Smooth muscle cell (in vitro differentiated cells): Measurements from ENCODE around the gene PPM1H. TPM values are rescaled to one million over a fixed set of nuclear protein-coding genes. Genes with fewer than 3 reads are reported as not detected.

Experiments used
- DNase-seq: peaks from one replicate; lab custom pipeline; 2025; ENCODE audit not compliant: unreplicated experiment; lab: John Stamatoyannopoulos, UW
- H2AFZ ChIP-seq: fragments of 200-600 bp; sonication (generic); 2 replicates; pipeline ENCODE4 v1.6.0; 2016; ENCODE audit warnings: antibody characterized with exemption, low read depth, mild to moderate bottlenecking
- H3F3A ChIP-seq: fragments of 200-600 bp; sonication (generic); 2 replicates; pipeline ENCODE4 v1.6.0; 2017; ENCODE audit warnings: antibody characterized with exemption, low read depth
- H3K27ac ChIP-seq: fragments of 200-600 bp; sonication (generic); 2 replicates; pipeline ENCODE4 v1.5.1; 2016; ENCODE audit warnings: low read depth, mild to moderate bottlenecking
- H3K27me3 ChIP-seq: fragments of 200-600 bp; sonication (generic); 2 replicates; pipeline ENCODE4 v1.6.1; 2016; ENCODE audit warnings: low read depth, mild to moderate bottlenecking
- H3K36me3 ChIP-seq: fragments of 200-600 bp; sonication (generic); 2 replicates; pipeline ENCODE4 v1.5.1; 2016; ENCODE audit warnings: low read depth
- H3K4me1 ChIP-seq: fragments of 200-600 bp; sonication (generic); 2 replicates; pipeline ENCODE4 v1.5.1; 2016; ENCODE audit warnings: low read depth
- H3K4me2 ChIP-seq: fragments of 200-600 bp; sonication (generic); 2 replicates; pipeline ENCODE4 v1.6.0; 2016; ENCODE audit warnings: mild to moderate bottlenecking
- H3K4me3 ChIP-seq: fragments of 200-600 bp; sonication (generic); 2 replicates; pipeline ENCODE4 v1.5.1; 2016; ENCODE audit warnings: mild to moderate bottlenecking
- H3K79me2 ChIP-seq: fragments of 200-600 bp; sonication (generic); 2 replicates; pipeline ENCODE4 v1.6.0; 2016; ENCODE audit warnings: low read depth, mild to moderate bottlenecking
- H3K9ac ChIP-seq: fragments of 200-600 bp; sonication (generic); 2 replicates; pipeline ENCODE4 v1.6.0; 2016; ENCODE audit warnings: low read depth
- H3K9me3 ChIP-seq: fragments of 200-600 bp; sonication (generic); replicated peaks from 2 replicates; pipeline ENCODE4 v1.5.1; 2016; ENCODE audit warnings: low read depth
- H4K20me1 ChIP-seq: fragments of 200-600 bp; sonication (generic); 2 replicates; pipeline ENCODE4 v1.6.0; 2016; ENCODE audit warnings: low read depth
- WGBS: methylation state at CpG from one replicate; pipeline ENCODE4 v1.1.7; 2016; ENCODE audit warnings: low lambda C conversion rate; 5-methylcytosine and 5-hydroxymethylcytosine counted together
- polyA plus RNA-seq: library from polyadenylated mRNA; unstranded; fragments of >200 nt; fragmentation: Nextera tagmentation; extraction: Ambion mirVana; gene quantifications from 2 replicates; pipeline ENCODE4 v1.2.1, GENCODE V29; 2016
- total RNA-seq: library from RNA; depleted of rRNA; stranded (reverse); fragments of >200 nt; gene quantifications from 2 replicates; pipeline ENCODE4 v1.2.3, GENCODE V29; 2014
- TF ChIP-seq, protein P1 (sequence below): fragments of 200-600 bp; sonication (generic); IDR thresholded peaks from 2 replicates; pipeline ENCODE4 v1.5.1; 2017; ENCODE audit warnings: borderline replicate concordance, mild to moderate bottlenecking, antibody characterized with exemption; ENCODE audit not compliant: insufficient read depth, poor library complexity, severe bottlenecking

Gene PPM1H
- total and polyA plus RNA-seq, 2 experiments from 2014 or later: 0.56 to 3.6 TPM

DNA sequence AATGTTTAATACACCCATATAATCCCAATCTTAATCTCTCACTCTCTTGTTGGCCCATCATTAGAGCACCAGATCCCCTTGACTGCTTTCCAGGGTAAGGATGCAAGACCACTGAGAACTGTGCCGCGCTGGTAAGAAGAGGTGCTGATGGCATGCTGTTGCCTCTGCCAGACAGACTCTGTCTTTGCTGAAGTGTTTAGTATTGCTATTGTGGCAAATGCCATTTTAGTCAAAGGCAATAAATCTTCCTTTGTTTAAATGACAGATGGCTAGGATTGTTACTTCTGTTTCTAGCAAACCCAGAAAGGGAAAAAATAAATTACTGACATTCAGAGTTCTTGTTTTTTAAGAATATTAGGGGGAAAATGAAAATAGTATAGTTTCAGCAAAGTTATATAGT, 316.0 kb downstream of the PPM1H start:
- Histone ChIP-seq H2AFZ (no peak overlapping the region), H3K4me2 (no peak overlapping the region), H4K20me1 (no peaks in the 10 kb centered on the region), H3K9ac (no peak overlapping the region), H3K4me1 (no peaks in the 10 kb centered on the region), H3K36me3 (no peaks in the 10 kb centered on the region), H3K9me3 (no peaks in the 10 kb centered on the region), H3K27me3 (no peaks in the 10 kb centered on the region), H3K79me2 (no peaks in the 10 kb centered on the region), H3K27ac (no peak overlapping the region), H3K4me3 (no peak overlapping the region), H3F3A (no peaks in the 10 kb centered on the region)
- DNase-seq: no peak
- TF ChIP-seq, protein P1, sequence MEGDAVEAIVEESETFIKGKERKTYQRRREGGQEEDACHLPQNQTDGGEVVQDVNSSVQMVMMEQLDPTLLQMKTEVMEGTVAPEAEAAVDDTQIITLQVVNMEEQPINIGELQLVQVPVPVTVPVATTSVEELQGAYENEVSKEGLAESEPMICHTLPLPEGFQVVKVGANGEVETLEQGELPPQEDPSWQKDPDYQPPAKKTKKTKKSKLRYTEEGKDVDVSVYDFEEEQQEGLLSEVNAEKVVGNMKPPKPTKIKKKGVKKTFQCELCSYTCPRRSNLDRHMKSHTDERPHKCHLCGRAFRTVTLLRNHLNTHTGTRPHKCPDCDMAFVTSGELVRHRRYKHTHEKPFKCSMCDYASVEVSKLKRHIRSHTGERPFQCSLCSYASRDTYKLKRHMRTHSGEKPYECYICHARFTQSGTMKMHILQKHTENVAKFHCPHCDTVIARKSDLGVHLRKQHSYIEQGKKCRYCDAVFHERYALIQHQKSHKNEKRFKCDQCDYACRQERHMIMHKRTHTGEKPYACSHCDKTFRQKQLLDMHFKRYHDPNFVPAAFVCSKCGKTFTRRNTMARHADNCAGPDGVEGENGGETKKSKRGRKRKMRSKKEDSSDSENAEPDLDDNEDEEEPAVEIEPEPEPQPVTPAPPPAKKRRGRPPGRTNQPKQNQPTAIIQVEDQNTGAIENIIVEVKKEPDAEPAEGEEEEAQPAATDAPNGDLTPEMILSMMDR: no peak
- WGBS: 90% methylated on average over 2 of the region's 2 CpGs

DNA sequence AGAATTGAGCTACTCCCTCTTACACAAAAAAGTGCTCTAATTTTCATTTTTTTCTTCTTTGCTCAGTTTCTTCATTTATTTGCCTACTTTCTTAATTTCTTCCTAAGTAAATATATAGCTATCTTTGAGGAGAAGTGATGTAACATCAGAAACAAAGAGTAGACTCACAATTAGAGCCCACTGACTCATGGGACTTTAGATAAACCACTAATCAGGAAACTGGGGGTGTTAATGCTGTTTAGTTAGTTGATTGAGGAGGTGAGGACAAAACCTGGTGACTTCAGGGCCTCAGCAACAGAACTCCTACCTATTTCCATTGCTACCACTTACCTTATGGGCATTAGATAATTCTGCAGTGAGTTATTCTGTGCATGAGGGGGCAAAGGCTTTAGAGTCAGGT, 316.6 kb downstream of the PPM1H start:
- no peak for DNase-seq
- Histone ChIP-seq H3K4me2 (no peak overlapping the region), H3K27me3 (no peaks in the 10 kb centered on the region), H3K9me3 (no peaks in the 10 kb centered on the region), H3K79me2 (no peaks in the 10 kb centered on the region), H3K27ac (no peak overlapping the region), H4K20me1 (no peaks in the 10 kb centered on the region), H3K9ac (no peak overlapping the region), H2AFZ (no peak overlapping the region), H3K4me3 (no peak overlapping the region), H3K36me3 (no peaks in the 10 kb centered on the region), H3K4me1 (no peaks in the 10 kb centered on the region), H3F3A (no peaks in the 10 kb centered on the region)
- TF ChIP-seq, protein P1: no peak

DNA sequence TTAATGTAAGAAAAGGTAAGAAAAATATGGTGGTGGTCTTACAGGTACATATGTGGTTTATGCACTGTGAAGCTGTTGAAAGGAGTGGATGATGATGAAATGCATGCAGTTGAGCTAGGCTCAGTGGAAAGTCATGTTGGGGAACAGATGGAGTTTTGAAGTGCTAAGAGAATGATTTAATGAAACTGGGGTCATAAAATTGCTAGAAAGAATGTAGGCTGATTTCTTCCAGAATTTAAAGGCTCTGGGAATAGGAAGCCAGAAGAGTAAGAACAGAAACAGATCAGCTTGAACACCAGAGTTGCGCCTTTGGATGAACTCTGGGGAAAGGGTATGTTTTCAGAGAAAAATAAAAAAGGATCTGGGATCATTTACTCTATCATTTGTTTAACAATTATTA, 321.9 kb downstream of the PPM1H start:
- Histone ChIP-seq H3K79me2 (peaks cover 3% of the 10 kb centered on the region), H3F3A (no peaks in the 10 kb centered on the region), H3K27me3 (no peaks in the 10 kb centered on the region), H3K9ac (no peak overlapping the region), H4K20me1 (peaks cover 13% of the 10 kb centered on the region), H3K4me1 (no peaks in the 10 kb centered on the region), H3K36me3 (no peaks in the 10 kb centered on the region), H3K4me3 (no peak overlapping the region), H3K27ac (no peak overlapping the region), H3K4me2 (no peak overlapping the region), H3K9me3 (no peaks in the 10 kb centered on the region), H2AFZ (no peak overlapping the region)
- DNase-seq: no peak
- WGBS: 100% methylated on average over 1 of the region's 1 CpG
- TF ChIP-seq, protein P1: no peak

DNA sequence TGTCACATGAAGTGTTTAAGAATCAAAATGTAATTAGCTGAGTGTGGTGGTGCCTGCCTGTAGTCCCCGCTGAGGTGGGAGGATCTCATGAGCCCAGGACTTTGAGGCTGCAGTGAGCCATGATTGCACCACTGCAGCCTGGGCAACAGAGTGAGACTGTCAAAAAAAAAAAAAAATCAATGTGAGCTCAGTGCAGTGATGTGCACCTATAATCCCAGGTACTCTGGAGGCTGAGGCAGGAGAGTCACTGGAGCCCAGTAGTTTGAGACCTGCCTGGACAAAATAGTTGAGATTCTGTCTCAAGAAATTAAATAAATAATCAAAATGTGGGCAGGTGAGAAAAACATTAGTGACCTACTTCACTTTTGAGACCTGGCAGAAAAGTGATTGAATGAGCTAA, 328.3 kb downstream of the PPM1H start:
- TF ChIP-seq, protein P1: no peak
- H3K4me1 ChIP-seq: peaks cover 27% of the 10 kb centered on the region
- peaks cover 7% of the 10 kb centered on the region for H3F3A ChIP-seq
- H4K20me1 ChIP-seq: peaks cover 55% of the 10 kb centered on the region
- no peaks in the 10 kb centered on the region for H3K9me3 ChIP-seq
- no peak overlapping the region for H3K9ac ChIP-seq
- no peak for DNase-seq
- peaks cover 49% of the 10 kb centered on the region for H3K79me2 ChIP-seq
- H3K27ac ChIP-seq: no peak overlapping the region
- H3K27me3 ChIP-seq: no peaks in the 10 kb centered on the region
- no peak overlapping the region for H3K4me2 ChIP-seq
- no peaks in the 10 kb centered on the region for H3K36me3 ChIP-seq
- H3K4me3 ChIP-seq: no peak overlapping the region
- no peak overlapping the region for H2AFZ ChIP-seq
- WGBS: 100% methylated on average over 1 of the region's 1 CpG
